HL-60 (cell line): Measurements from ENCODE around the gene SIX1.

Experiments used
- POLR2AphosphoS5 ChIP-seq: IDR thresholded peaks from 2 replicates; pipeline ENCODE4 v1.6.1; 2012; ENCODE audit warnings: low read depth
- TF ChIP-seq, protein P1 (sequence below): IDR thresholded peaks from one replicate; pipeline ENCODE4 v1.5.1; 2011; ENCODE audit warnings: low read length, control low read depth, inconsistent platforms; ENCODE audit not compliant: insufficient read depth
- TF ChIP-seq, protein P2 (sequence below): IDR thresholded peaks from 2 replicates; pipeline ENCODE4 v1.6.1; 2012; ENCODE audit warnings: low read depth; ENCODE audit not compliant: insufficient replicate concordance

DNA sequence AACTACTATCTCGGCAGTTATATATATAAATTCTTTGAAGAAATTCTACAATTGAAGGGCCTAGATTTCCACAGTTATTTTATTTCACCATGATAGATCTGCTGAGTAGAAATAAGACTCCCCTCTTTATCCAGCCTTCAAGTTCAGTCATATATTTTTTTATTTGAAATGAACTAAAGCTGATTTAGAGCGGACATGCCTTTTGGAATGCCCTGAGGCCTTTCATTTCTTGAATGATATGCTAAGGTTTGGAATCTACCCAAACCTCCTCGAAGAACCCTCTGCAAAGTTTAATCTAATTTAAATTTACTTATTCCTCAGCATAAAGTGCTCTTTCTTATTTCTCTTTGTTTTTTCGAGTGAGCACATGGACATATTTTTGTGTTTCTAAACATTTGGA is 15.1 kb downstream of the SIX1 start:
- TF ChIP-seq, protein P1, sequence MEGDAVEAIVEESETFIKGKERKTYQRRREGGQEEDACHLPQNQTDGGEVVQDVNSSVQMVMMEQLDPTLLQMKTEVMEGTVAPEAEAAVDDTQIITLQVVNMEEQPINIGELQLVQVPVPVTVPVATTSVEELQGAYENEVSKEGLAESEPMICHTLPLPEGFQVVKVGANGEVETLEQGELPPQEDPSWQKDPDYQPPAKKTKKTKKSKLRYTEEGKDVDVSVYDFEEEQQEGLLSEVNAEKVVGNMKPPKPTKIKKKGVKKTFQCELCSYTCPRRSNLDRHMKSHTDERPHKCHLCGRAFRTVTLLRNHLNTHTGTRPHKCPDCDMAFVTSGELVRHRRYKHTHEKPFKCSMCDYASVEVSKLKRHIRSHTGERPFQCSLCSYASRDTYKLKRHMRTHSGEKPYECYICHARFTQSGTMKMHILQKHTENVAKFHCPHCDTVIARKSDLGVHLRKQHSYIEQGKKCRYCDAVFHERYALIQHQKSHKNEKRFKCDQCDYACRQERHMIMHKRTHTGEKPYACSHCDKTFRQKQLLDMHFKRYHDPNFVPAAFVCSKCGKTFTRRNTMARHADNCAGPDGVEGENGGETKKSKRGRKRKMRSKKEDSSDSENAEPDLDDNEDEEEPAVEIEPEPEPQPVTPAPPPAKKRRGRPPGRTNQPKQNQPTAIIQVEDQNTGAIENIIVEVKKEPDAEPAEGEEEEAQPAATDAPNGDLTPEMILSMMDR = no peak
- TF ChIP-seq, protein P2, sequence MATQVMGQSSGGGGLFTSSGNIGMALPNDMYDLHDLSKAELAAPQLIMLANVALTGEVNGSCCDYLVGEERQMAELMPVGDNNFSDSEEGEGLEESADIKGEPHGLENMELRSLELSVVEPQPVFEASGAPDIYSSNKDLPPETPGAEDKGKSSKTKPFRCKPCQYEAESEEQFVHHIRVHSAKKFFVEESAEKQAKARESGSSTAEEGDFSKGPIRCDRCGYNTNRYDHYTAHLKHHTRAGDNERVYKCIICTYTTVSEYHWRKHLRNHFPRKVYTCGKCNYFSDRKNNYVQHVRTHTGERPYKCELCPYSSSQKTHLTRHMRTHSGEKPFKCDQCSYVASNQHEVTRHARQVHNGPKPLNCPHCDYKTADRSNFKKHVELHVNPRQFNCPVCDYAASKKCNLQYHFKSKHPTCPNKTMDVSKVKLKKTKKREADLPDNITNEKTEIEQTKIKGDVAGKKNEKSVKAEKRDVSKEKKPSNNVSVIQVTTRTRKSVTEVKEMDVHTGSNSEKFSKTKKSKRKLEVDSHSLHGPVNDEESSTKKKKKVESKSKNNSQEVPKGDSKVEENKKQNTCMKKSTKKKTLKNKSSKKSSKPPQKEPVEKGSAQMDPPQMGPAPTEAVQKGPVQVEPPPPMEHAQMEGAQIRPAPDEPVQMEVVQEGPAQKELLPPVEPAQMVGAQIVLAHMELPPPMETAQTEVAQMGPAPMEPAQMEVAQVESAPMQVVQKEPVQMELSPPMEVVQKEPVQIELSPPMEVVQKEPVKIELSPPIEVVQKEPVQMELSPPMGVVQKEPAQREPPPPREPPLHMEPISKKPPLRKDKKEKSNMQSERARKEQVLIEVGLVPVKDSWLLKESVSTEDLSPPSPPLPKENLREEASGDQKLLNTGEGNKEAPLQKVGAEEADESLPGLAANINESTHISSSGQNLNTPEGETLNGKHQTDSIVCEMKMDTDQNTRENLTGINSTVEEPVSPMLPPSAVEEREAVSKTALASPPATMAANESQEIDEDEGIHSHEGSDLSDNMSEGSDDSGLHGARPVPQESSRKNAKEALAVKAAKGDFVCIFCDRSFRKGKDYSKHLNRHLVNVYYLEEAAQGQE = no peak
- TF ChIP-seq POLR2AphosphoS5 = no peak
